HCT116 (cell line): ENCODE results near the gene GRHL3. TPM values are rescaled to one million over a fixed set of nuclear protein-coding genes. Genes with fewer than 3 reads are reported as not detected.

Experiments used
- ATAC-seq: fragments of 200-7000 bp; cut with Tn5 transposase; 2 replicates; pipeline ENCODE4 v1.9.1; 2020; ENCODE audit warnings: mild to moderate bottlenecking, moderate library complexity
- BruUV-seq: library from RNA; stranded (reverse); fragments of 400-500 nt; replicated peaks from 2 replicates; lab custom pipeline; 2021; lab: Mats Ljungman, UMichigan
- CTCF ChIA-PET: fragments of 300-600 bp; sonication (Branson Sonifier 250); formaldehyde crosslinking; loops from one replicate; lab custom pipeline; 2021; ENCODE audit warnings: antibody characterized with exemption; lab: Charles Lee
- POLR2A ChIA-PET: fragments of 300-600, 350-600 bp; sonication (Branson Sonifier 250); formaldehyde crosslinking; loops from one replicate; lab custom pipeline; 2021; ENCODE audit warnings: antibody characterized with exemption; lab: Charles Lee
- RAD21 ChIA-PET, 2 experiments: fragments of 300-600 bp; sonication (Branson Sonifier 250); formaldehyde crosslinking; loops; one replicate each; lab custom pipeline; 2023; ENCODE audit warnings: low total read pairs in 2 of 2; ENCODE audit not compliant: uncharacterized antibody in 2 of 2, unreplicated experiment in 2 of 2, low non-redundant PET in 1 of 2; lab: Charles Lee
- DNase-seq: peaks from one replicate; pipeline ENCODE4 v3.0.0-alpha.2; 2010; ENCODE audit warnings: low read depth, low spot score
- H2AFZ ChIP-seq: fragments of 200-600 bp; shearing (Covaris generic), sonication (generic); 2 replicates; pipeline ENCODE4 v1.6.1; 2017; ENCODE audit warnings: low read depth, mixed run types, mixed read lengths, antibody characterized with exemption, low read length; ENCODE audit not compliant: poor library complexity, severe bottlenecking
- H3K27ac ChIP-seq: 2 replicates; pipeline ENCODE4 v1.5.1; 2012; ENCODE audit warnings: low read depth, low read length
- H3K27me3 ChIP-seq: fragments of 200-600 bp; sonication (generic); 2 replicates; pipeline ENCODE4 v1.6.1; 2016; ENCODE audit warnings: mixed run types, low read length, mixed read lengths; ENCODE audit not compliant: insufficient read depth
- H3K36me3 ChIP-seq, 2 experiments: fragments of 200-500 bp in 1 of 2; fragments of 200-600 bp in 1 of 2; sonication (Bioruptor generic) in 1 of 2; sonication (generic) in 1 of 2; 2 replicates each; pipeline versions ENCODE4 v1.5.1 to v1.6.1; 2014 to 2016; ENCODE audit warnings: low read length in 2 of 2, inconsistent platforms in 1 of 2, mixed read lengths in 1 of 2, mixed run types in 1 of 2; ENCODE audit not compliant: insufficient read depth in 2 of 2, control insufficient read depth in 1 of 2
- H3K4me1 ChIP-seq, 2 experiments: fragments of 200-600 bp in 1 of 2; sonication (generic) in 1 of 2; 2 replicates each; pipeline versions ENCODE4 v1.5.1 to v1.6.1; 2012 to 2017; ENCODE audit warnings: low read length in 2 of 2, inconsistent platforms in 1 of 2, mild to moderate bottlenecking in 1 of 2, mixed read lengths in 1 of 2, mixed run types in 1 of 2, moderate library complexity in 1 of 2; ENCODE audit not compliant: insufficient read depth in 2 of 2, control insufficient read depth in 1 of 2
- H3K4me2 ChIP-seq: fragments of 200-600 bp; sonication (generic); 2 replicates; pipeline ENCODE4 v1.6.1; 2017; ENCODE audit warnings: mixed run types, low read length, mixed read lengths
- H3K4me3 ChIP-seq, 2 experiments: fragments of 200-600 bp in 1 of 2; sonication (generic) in 1 of 2; replicated peaks in 1 of 2; 2 replicates each; pipeline ENCODE4 v1.5.1; 2011 to 2016; ENCODE audit warnings: low read length in 2 of 2, control low read depth in 1 of 2, low read depth in 1 of 2, mild to moderate bottlenecking in 1 of 2, mixed read lengths in 1 of 2, mixed run types in 1 of 2
- H3K79me2 ChIP-seq: fragments of 200-600 bp; sonication (generic); 2 replicates; pipeline ENCODE4 v1.6.1; 2017; ENCODE audit warnings: mild to moderate bottlenecking, mixed run types, low read length, moderate library complexity, mixed read lengths; ENCODE audit not compliant: insufficient read depth
- H3K9ac ChIP-seq: fragments of 200-600 bp; sonication (generic); 2 replicates; pipeline ENCODE4 v1.6.1; 2016; ENCODE audit warnings: low read length, mixed read lengths
- H3K9me2 ChIP-seq: fragments of 200-600 bp; sonication (generic), shearing (Covaris generic); 2 replicates; pipeline ENCODE4 v1.6.1; 2017; ENCODE audit warnings: mixed run types, mild to moderate bottlenecking, moderate library complexity; ENCODE audit not compliant: insufficient read depth
- H3K9me3 ChIP-seq, 2 experiments: fragments of 200-500 bp in 1 of 2; fragments of 200-600 bp in 1 of 2; sonication (Bioruptor generic) in 1 of 2; sonication (generic) in 1 of 2; 2 replicates each; pipeline ENCODE4 v1.6.1; 2014 to 2017; ENCODE audit warnings: low read length in 2 of 2, mixed read lengths in 2 of 2, inconsistent platforms in 1 of 2, low read depth in 1 of 2, mild to moderate bottlenecking in 1 of 2, mixed run types in 1 of 2, moderate library complexity in 1 of 2; ENCODE audit not compliant: control insufficient read depth in 1 of 2, insufficient read depth in 1 of 2
- H4K20me1 ChIP-seq: fragments of 200-600 bp; sonication (generic), shearing (Covaris generic); 2 replicates; pipeline ENCODE4 v1.6.1; 2017; ENCODE audit warnings: mixed run types, mild to moderate bottlenecking, moderate library complexity; ENCODE audit not compliant: insufficient read depth
- ATF3 ChIP-seq: IDR thresholded peaks from 2 replicates; pipeline ENCODE4 v1.6.1; 2012
- EZH2 ChIP-seq: fragments of 200-600 bp; sonication (generic); IDR thresholded peaks from 2 replicates; pipeline ENCODE4 v1.6.1; 2017; ENCODE audit warnings: antibody characterized with exemption, mixed run types
- EZH2phosphoT487 ChIP-seq: fragments of 200-600 bp; IDR thresholded peaks from 2 replicates; pipeline ENCODE4 v1.6.1; 2018; ENCODE audit warnings: antibody characterized with exemption, borderline replicate concordance
- FOSL1 ChIP-seq: IDR thresholded peaks from 2 replicates; pipeline ENCODE4 v1.6.1; 2012; ENCODE audit warnings: low read depth
- JUND ChIP-seq: IDR thresholded peaks from 2 replicates; pipeline ENCODE4 v1.6.1; 2012
- MAX ChIP-seq: IDR thresholded peaks from 2 replicates; pipeline ENCODE4 v1.6.1; 2012
- POLR2AphosphoS5 ChIP-seq: IDR thresholded peaks from 2 replicates; pipeline ENCODE4 v1.6.1; 2011; ENCODE audit warnings: mild to moderate bottlenecking, low read depth, low read length, moderate library complexity
- RAD21 ChIP-seq: IDR thresholded peaks from 2 replicates; pipeline ENCODE4 v1.6.1; 2012; ENCODE audit warnings: low read depth, mild to moderate bottlenecking
- REST ChIP-seq: IDR thresholded peaks from 2 replicates; pipeline ENCODE4 v1.6.1; 2012; ENCODE audit warnings: low read depth
- SP1 ChIP-seq: IDR thresholded peaks from 2 replicates; pipeline ENCODE4 v1.6.1; 2012; ENCODE audit warnings: low read depth
- ZBTB33 ChIP-seq: IDR thresholded peaks from 2 replicates; pipeline ENCODE4 v1.6.1; 2011; ENCODE audit warnings: mild to moderate bottlenecking, low read length, moderate library complexity; ENCODE audit not compliant: insufficient replicate concordance; ENCODE audit errors: extremely low read depth
- ZNF274 ChIP-seq: fragments of 200-500 bp; sonication (Bioruptor generic); IDR thresholded peaks from 2 replicates; pipeline ENCODE4 v1.6.1; 2014; ENCODE audit warnings: mild to moderate bottlenecking, low read depth, low read length, inconsistent platforms
- intact Hi-C: fragments of 100-400 bp; cut with micrococcal nuclease; formaldehyde crosslinking; loops from 2 replicates; pipeline ENCODE4 v1.10.0; 2022
- total RNA-seq: library from RNA; stranded (reverse); gene quantifications from one replicate; pipeline ENCODE4 v1.2.1, GENCODE V29; 2021; ENCODE audit not compliant: unreplicated experiment

The GRHL3 gene
- total RNA-seq, 1 experiment from 2014 or later = 1.0 TPM

GRCh38 chr1:24289937-24290595 lies 29.1 kb upstream of the GRHL3 start:
- no peak for DNase-seq
- H3K4me1 ChIP-seq = peaks cover 33 to 61% of the 10 kb centered on the region in 2 experiments
- H3K4me2 ChIP-seq = peak overlapping the region; percentile 52
- ChIA-PET POLR2A (interaction anchor here (1.4 to 2.0 kb wide), 2 partner anchors 12 to 25 kb away, joined by 3 to 4 read pairs; no protein-coding TSS in a partner anchor), CTCF (interaction anchor here (2.0 kb wide), 2 partner anchors 12 to 91 kb away, joined by 5 read pairs; no protein-coding TSS in a partner anchor), RAD21 (no interaction called here)
- H3K4me3 ChIP-seq = no peak overlapping the region
- peaks cover 7% of the 10 kb centered on the region; the same call in 1 of the 2 replicates for H3K27me3 ChIP-seq
- no peak for TF ChIP-seq RAD21
- peak; percentile 41 for TF ChIP-seq SP1
- peak; percentile 47; the same call in 1 of the 2 replicates for TF ChIP-seq POLR2AphosphoS5
- H4K20me1 ChIP-seq = no peaks in the 10 kb centered on the region
- H3K79me2 ChIP-seq = no peaks in the 10 kb centered on the region
- H3K9ac ChIP-seq = no peak overlapping the region
- no peaks in the 10 kb centered on the region for H3K9me2 ChIP-seq
- H2AFZ ChIP-seq = peak overlapping the region; percentile 66
- peak; percentile 78 for ATAC-seq
- H3K36me3 ChIP-seq = no peaks in the 10 kb centered on the region
- no peaks in the 10 kb centered on the region for H3K9me3 ChIP-seq
- no peak overlapping the region for H3K27ac ChIP-seq
- no TSS peak for BruUV-seq
- intact Hi-C loops = no loop called here

- no TSS peak for BruUV-seq
- no peaks in the 10 kb centered on the region for H4K20me1 ChIP-seq
- H3K9ac ChIP-seq = no peak overlapping the region
- intact Hi-C loops = no loop called here
- ChIA-PET POLR2A (interaction anchor here (1.4 kb wide), 1 partner anchor 11 kb away, joined by 3 read pairs; no protein-coding TSS in a partner anchor), RAD21 (no interaction called here), CTCF (interaction anchor here (2.0 kb wide), 2 partner anchors 11 to 92 kb away, joined by 5 read pairs; no protein-coding TSS in a partner anchor)
- no peak overlapping the region for H2AFZ ChIP-seq
- DNase-seq (no peak), ATAC-seq (no peak)
- no peaks in the 10 kb centered on the region for H3K79me2 ChIP-seq
- no peak overlapping the region for H3K4me2 ChIP-seq
- no peak overlapping the region for H3K4me3 ChIP-seq
- H3K4me1 ChIP-seq = peaks cover 23 to 61% of the 10 kb centered on the region in 2 experiments
- H3K9me2 ChIP-seq = no peaks in the 10 kb centered on the region
- H3K36me3 ChIP-seq = no peaks in the 10 kb centered on the region
- peaks cover 7% of the 10 kb centered on the region; the same call in 1 of the 2 replicates for H3K27me3 ChIP-seq
- H3K9me3 ChIP-seq = no peaks in the 10 kb centered on the region
- no peak overlapping the region for H3K27ac ChIP-seq
- TF ChIP-seq MAX = no peak
- no peak for TF ChIP-seq EZH2phosphoT487
- no peak for TF ChIP-seq ZBTB33
- no peak for TF ChIP-seq FOSL1
- TF ChIP-seq JUND = no peak
- no peak for TF ChIP-seq REST
- TF ChIP-seq ZNF274 = no peak
- no peak for TF ChIP-seq POLR2AphosphoS5
- TF ChIP-seq ATF3 = no peak
- no peak for TF ChIP-seq EZH2
Measured at GRCh38 chr1:24290933-24291487, 28.1 kb upstream of the GRHL3 start.
